Stimulated activated CD4-positive, alpha-beta T cell treated with anti-CD3 and anti-CD28 coated beads, Interleukin-4, amount 100 ng/mL, for 24 hours (primary cell): ENCODE data around the gene SOWAHA.

Experiments used
- DNase-seq: peaks from one replicate; pipeline ENCODE4 v3.0.0-alpha.2; 2020

The SOWAHA gene

DNA sequence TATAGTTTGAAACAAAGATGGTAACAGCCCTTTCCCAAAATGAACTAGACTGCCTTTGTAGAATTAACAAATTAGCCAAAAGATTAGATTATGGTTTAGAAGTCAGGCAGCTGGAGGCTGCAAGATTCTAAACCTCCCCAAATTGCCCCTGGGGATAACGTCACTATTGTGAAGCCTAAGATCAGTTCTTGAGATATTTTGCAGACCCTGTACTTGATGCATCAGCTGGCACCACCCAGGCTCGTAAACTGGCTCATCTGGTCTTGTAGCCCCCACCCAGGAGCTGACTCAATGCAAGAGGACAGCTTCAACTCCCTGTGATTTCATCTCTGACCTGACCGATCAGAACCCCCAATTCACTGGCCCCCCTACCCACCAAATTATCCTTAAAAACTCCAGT is 4.2 kb upstream of the SOWAHA start:
- no peak for DNase-seq

DNA sequence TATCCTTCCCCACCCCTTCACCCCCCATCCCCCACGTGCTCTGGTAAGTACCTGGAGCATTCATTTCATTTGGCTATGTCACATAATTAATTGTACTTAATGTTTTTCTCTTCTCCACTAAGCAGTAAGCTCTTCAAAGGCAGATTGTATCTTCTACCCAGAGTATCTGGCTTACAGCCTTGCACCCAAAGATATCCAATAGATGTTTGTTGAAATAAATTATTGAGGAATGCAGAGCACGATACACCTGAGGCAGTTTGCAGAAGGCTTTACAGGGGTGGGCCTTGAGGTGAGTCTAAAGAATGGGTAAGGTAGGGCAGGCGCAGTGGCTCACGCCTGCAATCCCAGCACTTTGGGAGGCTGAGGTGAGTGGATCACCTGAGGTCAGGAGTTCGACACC is 2.5 kb upstream of the SOWAHA start:
- DNase-seq, result no peak

DNA sequence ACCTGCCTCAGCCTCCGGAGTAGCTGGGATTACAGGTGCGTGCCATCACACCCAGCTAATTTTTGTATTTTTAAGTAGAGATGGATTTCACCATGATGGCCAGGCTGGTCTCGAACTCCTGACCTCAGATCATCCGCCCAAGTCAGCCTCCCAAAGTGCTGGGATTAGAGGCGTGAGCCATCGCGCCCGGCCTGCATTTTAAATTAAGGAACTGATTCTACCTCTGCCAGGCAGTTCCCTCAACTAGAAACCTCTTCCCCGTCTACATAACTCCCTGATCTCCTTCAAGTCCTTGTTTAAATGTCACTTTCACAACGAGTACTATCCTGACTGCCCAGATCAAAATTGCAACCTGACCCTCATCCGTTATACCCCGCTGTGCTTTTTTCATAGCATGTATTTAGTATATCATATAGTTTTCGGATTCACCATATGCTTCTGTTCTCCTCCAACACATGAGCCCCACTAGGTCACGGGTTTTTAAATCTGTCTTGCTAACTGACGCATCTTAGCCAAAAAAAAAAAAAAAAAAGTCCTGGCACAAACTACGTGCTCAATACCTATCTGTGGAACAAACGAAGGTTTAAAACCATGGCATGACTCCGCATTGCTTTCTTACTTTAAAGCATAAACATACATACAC is 858 bp upstream of the SOWAHA start:
- DNase-seq, result no peak

DNA sequence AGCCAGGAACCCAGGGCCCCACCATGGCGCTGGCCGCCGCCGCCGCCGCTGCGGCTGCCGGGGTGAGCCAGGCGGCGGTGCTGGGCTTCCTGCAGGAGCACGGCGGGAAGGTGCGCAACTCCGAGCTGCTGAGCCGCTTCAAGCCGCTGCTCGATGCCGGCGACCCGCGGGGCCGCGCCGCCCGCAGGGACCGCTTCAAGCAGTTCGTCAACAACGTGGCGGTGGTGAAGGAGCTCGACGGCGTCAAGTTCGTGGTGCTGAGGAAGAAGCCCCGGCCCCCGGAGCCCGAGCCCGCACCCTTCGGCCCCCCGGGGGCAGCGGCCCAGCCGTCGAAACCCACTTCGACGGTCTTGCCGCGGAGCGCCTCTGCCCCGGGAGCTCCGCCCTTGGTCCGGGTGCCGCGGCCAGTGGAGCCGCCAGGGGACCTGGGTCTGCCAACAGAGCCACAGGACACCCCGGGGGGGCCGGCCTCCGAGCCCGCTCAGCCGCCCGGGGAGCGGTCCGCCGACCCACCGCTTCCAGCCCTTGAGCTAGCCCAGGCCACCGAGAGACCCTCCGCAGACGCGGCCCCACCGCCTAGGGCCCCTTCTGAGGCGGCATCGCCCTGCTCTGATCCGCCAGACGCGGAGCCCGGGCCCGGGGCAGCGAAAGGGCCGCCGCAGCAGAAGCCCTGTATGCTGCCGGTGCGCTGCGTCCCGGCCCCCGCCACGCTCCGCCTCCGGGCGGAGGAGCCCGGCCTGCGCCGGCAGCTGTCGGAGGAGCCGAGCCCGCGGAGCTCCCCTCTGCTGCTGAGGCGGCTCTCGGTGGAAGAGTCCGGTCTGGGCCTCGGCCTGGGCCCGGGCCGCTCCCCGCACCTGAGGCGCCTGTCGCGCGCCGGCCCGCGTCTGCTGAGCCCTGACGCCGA is 749 bp downstream of the SOWAHA start:
- no peak for DNase-seq

DNA sequence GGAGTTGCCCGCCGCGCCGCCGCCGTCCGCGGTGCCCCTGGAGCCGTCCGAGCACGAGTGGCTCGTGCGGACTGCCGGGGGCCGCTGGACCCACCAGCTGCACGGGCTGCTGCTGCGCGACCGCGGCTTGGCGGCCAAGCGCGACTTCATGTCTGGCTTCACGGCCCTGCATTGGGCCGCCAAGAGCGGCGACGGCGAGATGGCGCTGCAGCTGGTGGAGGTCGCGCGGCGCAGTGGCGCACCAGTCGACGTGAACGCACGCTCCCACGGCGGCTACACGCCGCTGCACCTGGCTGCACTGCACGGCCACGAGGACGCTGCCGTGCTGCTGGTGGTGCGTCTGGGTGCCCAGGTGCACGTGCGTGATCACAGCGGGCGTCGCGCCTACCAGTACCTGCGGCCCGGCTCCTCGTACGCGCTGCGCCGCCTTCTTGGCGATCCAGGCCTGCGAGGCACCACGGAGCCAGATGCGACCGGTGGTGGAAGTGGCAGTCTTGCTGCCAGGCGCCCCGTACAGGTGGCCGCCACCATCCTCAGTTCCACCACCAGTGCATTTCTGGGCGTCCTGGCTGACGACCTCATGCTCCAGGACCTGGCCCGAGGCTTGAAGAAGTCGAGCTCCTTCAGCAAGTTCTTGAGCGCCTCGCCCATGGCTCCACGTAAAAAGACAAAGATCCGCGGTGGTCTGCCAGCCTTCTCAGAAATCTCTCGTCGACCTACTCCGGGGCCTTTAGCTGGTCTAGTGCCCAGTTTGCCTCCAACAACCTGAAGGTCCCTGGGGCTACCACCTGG is 1.6 kb downstream of the SOWAHA start:
- DNase-seq, result no peak

DNA sequence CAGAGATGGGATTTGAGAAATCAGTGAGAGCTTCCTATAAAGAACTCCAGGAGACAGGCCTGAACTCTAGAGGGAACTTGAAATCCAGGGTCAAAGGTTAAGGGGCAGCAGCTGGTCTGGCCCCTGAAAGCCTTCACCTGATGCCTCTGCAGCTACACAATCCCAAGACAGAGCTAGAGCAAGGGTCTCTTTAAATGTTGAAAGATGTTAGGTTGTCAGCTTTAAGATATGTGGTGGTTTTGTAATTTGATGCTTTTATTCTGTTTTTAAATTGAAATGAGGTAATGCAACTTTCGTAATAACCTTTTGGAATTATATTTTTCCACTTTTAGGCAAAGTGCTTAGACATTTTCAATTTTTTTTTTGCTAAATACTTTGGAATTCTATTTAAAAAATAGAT is 2.4 kb downstream of the SOWAHA start:
- DNase-seq, result no peak

DNA sequence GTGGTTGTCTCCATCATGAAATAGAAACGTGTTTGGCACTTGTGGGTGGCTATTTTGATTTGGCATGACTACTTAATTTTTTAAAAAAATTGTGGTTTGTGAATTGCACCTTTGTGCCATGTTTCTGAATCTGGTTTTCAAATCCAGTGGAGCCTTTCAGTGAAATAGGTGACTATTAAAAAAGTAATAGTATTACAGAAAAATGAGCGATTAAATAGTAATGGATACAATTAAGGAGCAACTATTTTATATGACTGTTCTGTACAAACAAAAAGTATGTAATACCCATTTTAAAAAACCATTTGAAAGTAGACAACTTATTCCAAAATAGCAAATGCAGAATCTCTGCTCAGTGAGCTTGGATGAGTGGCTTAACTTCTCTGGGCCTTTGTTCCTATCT is 3.0 kb downstream of the SOWAHA start:
- no peak for DNase-seq

DNA sequence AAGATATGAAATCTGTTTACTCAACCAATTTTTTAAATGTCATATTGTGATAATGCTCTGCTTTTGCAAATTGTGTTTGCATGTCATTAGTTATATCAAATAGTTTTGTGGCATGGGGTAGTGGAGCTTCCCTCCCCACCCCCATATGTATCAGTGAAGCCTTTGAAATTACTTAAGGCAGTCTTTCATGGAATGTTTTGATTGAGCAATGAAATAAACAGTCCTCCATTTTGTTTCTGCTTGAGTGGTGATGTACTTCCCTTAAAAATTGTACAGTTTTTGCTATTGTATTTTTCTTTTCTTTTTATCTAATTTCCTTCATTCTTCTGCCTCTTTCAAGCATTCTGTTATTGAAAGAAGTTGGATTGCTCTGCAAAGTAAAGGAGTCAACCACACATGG is 3.5 kb downstream of the SOWAHA start:
- no peak for DNase-seq

DNA sequence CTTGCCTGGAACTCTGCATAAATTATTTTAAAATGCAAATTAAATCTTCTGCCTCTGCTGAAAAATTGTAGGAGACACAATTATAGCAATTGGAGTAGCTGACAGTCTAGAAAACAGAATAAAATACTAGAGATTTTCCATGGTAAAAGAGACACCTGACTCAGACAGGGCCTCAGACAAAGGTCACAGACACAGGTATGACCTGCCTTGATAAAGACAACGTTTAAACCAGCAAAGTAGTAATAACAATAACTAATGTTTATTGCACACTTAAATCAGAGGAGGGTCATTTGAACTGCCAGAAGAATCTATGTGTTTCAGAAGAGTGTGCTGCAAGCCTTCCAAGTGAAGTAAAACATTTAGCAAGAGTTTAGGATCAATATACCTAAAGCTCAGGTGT is 3.9 kb downstream of the SOWAHA start:
- no peak for DNase-seq

DNA sequence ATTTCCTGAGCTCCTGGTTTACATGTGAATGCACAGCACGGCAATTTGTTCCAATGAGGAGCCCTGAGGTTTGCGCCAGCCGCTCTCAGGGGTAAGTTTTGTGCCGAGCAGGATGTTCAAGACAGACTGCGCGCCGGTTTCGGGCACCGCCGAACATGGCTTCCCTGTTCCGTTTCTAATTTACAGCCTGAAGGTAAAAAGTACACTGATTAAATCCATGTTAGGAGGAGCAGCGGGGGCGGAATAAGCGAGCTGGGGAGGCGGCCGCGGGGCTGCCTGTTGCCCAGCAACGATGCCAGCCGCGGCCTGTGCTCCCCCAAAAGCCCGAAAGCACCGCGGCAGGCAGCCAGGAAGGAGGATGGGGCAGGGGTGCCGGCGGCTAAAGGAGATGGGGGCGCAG is 6.4 kb downstream of the SOWAHA start:
- DNase-seq, result no peak

DNA sequence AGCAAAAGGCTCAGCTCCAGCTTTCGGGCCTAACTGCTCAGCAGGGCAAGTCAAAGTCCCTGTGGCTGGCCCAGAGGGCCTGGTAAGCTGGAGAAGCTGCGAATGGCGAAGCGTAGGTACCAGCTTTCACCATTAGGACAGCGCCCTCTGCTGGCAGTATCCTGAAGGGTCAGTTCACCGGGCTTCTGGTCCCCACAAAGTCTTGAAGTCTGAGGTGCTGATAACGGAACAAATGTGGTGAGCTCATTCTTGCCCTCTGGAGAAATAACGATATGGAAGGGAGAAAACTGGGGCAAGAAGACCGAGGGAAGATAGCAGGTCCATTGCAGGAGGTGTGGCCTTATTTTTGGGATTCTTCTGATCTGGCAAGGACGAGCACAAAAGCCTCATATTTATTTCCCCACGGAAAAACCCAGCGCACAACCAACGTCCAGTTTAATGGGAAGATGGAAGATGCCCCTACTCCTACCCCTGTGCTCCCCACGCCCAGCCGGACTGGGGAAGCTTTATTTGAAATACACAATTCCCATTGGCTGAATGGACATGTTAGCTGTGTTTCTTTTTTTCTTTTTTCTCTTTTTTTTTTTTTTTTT is 7.2 kb downstream of the SOWAHA start:
- DNase-seq, result peak; percentile 92

DNA sequence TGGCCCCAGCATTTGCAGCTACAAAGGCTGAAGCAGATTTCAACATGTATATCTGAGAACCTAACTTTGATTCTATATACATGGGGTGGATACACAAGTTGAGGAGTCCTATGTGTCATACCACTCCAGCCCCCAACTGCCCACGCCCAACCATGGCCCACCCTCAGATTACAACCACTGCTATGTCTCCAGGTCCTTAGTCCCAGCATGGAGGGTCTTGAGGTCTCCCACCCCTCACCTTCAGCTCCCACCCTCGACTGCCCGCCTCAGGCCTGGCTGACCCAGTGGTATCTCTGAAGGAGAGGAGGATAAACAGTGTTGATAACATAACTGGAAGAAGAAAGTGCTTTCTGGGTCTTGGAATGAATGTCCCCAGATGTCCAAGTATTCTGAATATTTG is 8.2 kb downstream of the SOWAHA start:
- DNase-seq, result no peak

DNA sequence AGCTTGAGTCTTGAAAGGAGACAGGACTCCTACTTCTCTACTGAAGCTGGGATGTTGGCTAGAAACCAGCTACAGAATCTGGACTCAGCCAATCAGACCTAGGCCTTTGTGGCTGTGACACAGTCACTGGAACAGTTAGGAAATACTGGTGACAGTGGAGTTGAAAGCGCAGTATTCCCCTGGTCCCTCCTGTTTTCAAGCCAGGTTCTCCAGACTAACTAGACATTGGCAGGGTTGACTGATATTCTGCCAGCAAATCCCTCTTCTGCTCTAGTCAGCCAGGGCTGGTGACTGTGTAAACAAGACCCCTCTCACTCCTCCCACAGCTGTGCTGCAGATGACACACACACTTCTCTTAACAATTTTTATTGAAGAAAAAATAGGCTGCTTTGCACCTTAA is 8.7 kb downstream of the SOWAHA start:
- no peak for DNase-seq

DNA sequence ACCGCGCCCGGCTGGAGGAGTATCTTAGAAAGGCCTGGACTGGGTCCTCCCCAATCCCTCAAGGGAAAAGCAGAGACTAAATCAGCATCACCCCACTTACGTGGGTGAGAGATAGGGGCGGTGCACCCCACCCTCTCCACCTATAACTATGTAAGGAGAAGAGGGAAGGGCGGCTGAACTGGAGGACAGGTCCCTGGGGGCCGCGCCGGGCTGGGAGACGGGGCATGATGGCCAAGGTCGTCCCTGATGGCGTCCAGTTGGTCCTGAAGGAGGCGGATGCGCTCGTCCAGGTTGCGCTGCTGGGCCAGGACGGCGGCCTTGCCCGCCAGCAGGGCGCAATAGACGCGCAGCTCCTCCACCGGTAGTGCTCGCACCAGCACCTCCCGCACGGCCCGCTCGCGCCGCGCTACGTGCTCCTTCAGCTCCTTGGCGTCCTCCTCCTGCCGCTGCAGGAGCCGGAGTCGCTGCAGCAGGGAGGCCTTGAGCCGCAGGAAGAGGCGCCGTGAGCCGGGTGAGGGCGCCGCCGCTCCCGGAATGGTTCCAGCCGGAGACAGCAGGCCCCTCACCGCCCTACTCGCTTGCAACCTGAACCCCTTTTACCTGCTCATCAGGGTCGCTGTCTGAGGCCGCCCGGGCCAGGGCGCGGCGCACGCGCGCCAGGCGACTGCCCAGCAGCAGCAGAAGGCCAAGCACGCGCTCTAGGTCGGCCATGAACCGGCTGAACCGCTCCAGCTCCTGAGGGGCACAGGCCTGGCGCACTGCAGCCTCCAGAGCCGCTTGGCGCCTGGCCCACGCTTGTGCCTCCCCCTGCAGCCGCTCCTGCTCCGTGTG is 9.8 kb downstream of the SOWAHA start:
- no peak for DNase-seq

DNA sequence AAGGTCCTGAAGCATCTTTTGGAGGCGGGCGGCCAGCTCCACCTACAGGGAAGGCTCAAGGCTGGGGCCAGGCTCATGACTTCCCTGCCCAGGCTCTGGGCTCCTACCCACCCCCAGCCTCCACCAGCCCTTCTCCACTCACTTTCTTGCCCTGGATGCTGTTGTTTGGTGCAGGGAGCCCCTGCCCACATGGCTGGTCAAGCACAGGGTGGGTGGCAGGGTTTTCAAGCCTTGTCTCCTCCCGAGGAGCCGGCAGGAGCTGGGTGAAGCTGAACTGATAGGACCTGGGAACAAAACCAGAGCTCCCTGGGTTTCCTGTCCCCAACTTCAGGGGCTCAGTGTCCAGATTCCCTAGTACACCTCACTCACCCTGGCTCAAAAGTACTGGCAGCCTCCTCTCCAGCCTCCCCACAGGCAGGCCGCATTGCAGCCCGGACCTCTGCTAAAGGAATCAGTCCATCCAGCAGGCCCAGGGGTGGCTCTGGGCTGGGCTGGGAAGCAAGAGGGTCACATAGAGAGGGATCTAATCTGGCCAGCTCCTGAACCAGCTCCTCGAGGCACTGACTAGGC is 10.5 kb downstream of the SOWAHA start:
- DNase-seq, result no peak

DNA sequence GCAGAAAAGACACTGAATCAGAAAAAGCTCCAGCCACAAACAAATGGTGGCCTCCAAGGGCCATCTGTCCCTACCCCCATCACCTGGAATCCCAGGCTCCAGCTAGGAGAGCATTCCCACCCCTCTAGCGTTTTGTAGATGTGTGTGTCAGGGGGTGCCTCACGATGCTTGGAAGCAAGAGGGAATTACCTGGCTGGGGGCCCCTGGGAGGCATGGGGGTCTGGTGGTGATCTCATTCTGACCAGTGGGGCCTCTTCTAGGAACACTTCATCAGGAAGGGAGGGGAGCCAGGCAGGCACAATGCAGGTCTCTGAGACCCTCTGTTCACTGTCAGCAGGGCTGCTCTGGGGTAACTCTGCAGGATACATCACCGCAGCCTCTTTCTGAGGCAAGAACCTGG is 11.3 kb downstream of the SOWAHA start:
- no peak for DNase-seq

DNA sequence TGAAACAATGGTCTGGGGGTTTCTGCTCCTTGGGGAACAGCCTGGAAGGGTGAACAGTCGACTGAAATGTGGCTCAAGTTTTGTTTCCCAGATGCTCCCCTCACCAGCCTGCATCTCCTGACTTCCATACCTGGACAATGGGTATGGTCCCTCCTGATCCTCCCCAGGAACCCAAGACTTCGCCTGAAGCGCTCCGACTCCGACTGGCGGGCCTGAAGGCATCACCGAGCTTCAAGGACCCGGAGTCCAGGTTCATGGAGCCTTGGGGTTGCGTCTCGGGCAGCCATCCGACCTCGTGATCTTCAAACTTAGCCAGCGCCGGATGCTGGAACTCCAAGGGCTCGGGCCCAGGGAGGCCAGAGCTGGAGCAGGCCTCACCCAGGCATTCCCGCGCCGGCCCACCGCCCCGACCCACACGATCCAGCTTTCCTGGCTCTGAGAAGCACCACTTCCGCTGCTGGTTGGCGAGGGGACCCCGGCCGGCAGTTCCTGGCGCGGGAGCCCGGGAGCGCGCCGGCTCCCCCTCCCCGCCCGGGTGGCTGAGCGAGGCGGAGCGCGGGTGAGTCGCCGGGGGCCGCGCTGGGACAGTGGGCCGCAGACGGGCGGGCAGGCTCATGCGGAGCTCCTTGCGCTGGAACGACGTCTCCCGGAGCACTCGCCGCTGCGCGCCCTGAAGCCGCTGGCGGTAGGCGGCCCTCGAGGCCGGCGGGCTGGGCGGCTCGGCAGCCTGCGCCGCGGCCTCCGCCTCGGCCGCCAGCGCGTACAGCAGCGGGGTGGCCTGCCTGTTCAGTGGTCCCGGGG is 12.1 kb downstream of the SOWAHA start:
- DNase-seq, result no peak

DNA sequence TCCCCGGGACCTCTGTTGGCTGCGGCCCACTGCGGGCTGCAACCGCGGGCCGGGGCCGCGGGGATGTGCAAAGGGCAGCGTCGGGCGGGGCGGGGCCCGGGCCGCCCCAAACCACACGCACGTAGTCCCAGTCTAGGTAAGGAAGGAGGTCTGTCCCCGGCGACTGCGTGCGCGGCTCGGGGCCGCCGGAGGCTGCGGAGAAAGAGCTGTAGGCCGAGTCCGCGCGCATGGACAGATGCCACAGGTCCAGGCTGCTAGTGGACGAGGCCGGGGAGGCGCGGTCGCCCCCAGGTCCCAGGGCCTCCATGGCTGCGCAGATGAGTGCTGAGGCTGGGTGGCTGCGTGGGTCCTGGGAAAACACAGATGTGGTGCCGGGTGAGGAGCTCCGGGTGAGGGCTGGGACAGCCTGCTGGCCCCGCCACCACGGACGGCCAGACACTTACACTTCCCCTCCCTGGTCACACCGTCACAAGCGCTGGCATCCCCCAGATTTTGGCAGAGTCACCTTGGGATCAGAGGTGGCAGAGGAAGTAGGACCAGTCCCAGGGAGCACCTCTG is 12.8 kb downstream of the SOWAHA start:
- no peak for DNase-seq

DNA sequence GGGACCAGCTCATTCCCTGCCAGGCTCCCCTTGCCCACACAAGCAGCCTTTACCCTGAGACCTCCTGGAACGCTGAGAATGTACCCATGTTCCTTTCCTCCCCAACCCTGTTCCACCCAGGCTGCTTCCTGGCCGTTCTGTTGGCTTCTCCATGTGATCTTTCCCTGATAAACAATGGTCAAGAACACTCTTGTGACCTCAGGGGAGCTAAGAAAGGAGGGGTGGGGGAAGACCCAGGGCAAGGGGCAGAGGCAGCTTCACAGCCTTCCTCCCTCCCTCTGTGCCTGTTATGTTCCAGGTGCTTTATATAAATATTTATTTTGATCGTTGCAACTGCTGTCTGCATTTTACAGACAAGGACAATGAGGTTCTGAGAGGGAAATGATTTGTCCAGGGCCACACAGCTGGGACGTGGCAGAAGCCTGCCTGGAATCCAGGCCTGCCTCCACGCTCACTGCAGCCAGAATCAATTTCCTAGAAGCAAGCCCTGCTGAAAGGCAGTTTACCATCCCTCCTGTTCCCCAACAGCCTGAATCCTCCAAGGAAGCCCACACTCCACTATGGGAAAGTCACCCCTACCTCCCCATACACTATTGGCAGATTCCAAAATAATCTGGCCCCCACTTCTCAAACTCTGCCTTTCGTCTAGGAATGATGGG is 13.5 kb downstream of the SOWAHA start:
- DNase-seq, result no peak

DNA sequence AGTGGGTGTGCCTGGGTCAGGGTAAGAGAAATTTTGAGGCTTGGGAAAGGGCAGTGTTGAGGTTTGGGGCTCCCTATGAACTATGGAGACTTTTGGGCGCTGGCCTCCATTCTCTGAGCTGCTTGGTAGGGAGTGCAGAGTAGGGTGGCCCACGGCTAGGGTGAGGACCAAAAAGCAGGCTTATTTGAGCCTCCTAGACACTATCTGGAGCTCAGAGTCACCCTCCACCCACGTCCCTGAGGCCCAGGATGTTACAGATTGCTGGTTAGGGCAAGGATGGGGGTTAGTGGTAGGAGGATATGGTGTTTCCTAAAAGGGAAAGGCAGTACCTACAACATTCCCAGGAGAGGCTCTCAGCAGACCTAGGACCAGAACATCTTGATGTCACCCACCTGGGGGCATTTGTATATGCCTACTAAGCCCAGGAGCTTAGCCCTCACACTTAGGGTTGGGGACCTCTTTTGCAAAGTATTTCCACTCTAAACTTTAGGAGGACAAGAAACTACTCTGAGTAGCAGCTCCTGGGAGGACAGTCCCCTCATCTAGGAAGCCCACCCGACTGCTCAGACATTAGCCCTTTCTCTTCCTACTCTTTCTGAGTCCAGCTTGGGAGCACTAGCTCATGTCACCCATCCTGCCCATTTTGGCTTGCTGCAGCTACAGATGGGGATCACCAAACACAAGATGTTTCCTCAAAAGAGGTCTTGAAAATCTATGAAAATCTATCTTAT is 15.0 kb downstream of the SOWAHA start:
- no peak for DNase-seq
